ENCODE measurements around the gene CPT1B.

DNA sequence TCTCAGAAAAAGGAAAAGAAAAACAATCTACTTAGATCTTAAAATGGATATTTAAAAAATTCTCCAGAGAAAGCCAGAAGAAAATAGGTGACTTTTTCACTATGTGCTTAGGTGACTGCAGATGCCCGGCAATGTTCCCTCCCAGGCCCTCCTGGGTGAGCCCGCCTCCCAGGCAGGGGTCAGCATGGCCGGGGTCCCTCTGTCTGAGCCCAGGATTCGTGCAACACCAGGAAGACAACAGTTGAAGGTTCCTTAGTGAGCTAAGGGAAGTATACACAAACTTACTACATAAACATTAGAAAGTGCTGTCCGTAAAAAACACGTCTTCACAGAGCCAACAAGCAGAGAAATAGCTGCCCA, 33.9 kb upstream of the CPT1B start:
- TF ChIP-seq ZNF621 (tag by site-specific recombination; IDR thresholded peaks at IDR 0.05) (no peak), ZNF776 (tag by site-specific recombination; IDR thresholded peaks at IDR 0.05; ENCODE audit: borderline replicate concordance) (no peak), ZNF48 (tag by site-specific recombination; IDR thresholded peaks at IDR 0.05) (no peak), ZNF610 (tag by site-specific recombination; IDR thresholded peaks at IDR 0.05; ENCODE audit: borderline replicate concordance) (no peak), CTCF (tag by site-specific recombination; IDR thresholded peaks at IDR 0.05) (no peak), SP2 (tag by site-specific recombination; IDR thresholded peaks at IDR 0.05) (no peak), ZNF292 (tag by site-specific recombination; IDR thresholded peaks at IDR 0.05; ENCODE audit: borderline replicate concordance, low read depth) (no peak), ZNF423 (tag by site-specific recombination; IDR thresholded peaks at IDR 0.05) (no peak), REST (tag by site-specific recombination; IDR thresholded peaks at IDR 0.05) (no peak)
